IMR-90 (cell line): Measurements from ENCODE around the gene PRDM10. TPM values are rescaled to one million over a fixed set of nuclear protein-coding genes. Genes with fewer than 3 reads are reported as not detected.

Experiments
- ATAC-seq: fragments of 200-7000 bp; cut with Tn5 transposase; 2 replicates; pipeline ENCODE4 v1.9.1; 2020; ENCODE audit warnings: low read depth, mild to moderate bottlenecking, moderate library complexity
- BruUV-seq: library from RNA; stranded (reverse); fragments of 400-500 nt; replicated peaks from 2 replicates; lab custom pipeline; 2021; lab: Mats Ljungman, UMichigan
- CTCF ChIA-PET: fragments of 300-600 bp; formaldehyde crosslinking; extraction: SDS; loops from one replicate; lab custom pipeline; 2021; ENCODE audit warnings: antibody characterized with exemption; lab: Yijun Ruan, JAX
- POLR2A ChIA-PET: fragments of 300-600 bp; sonication (Branson Sonifier 250); formaldehyde crosslinking; loops from one replicate; lab custom pipeline; 2022; ENCODE audit warnings: antibody characterized with exemption; ENCODE audit not compliant: unreplicated experiment; lab: Charles Lee
- DNase-seq: peaks from one replicate; pipeline ENCODE4 v3.0.0; 2013
- H2AFZ ChIP-seq: replicated peaks from 2 replicates; pipeline ENCODE3; 2013; ENCODE audit warnings: low read length, mild to moderate bottlenecking; ENCODE audit not compliant: poor library complexity
- H2AK5ac ChIP-seq: 2 replicates; pipeline ENCODE4 v1.6.1; 2013; ENCODE audit warnings: low read depth, low read length, inconsistent platforms
- H2AK9ac ChIP-seq: replicated peaks from 2 replicates; pipeline ENCODE3; 2013; ENCODE audit warnings: mild to moderate bottlenecking, low read depth, low read length, moderate library complexity; ENCODE audit not compliant: poor library complexity
- H2BK120ac ChIP-seq: 2 replicates; pipeline ENCODE4 v1.6.1; 2013; ENCODE audit warnings: low read depth, low read length, inconsistent platforms
- H2BK15ac ChIP-seq: 3 replicates; pipeline ENCODE4 v1.6.1; 2013; ENCODE audit warnings: low read depth, low read length, inconsistent platforms
- H2BK20ac ChIP-seq: 2 replicates; pipeline ENCODE4 v1.6.1; 2013; ENCODE audit warnings: low read depth, mild to moderate bottlenecking, inconsistent platforms, low read length, moderate library complexity
- H2BK5ac ChIP-seq: 2 replicates; pipeline ENCODE4 v1.6.1; 2013; ENCODE audit warnings: mild to moderate bottlenecking, low read depth, low read length, inconsistent platforms; ENCODE audit not compliant: poor library complexity, severe bottlenecking
- H3K14ac ChIP-seq: replicated peaks from 2 replicates; pipeline ENCODE4 v1.6.1; 2013; ENCODE audit warnings: low read depth, low read length, inconsistent platforms
- H3K18ac ChIP-seq: 2 replicates; pipeline ENCODE4 v1.6.1; 2013; ENCODE audit warnings: low read depth, low read length, control low read depth
- H3K23ac ChIP-seq: 2 replicates; pipeline ENCODE4 v1.6.1; 2013; ENCODE audit warnings: low read depth, low read length, inconsistent platforms
- H3K27ac ChIP-seq: 2 replicates; pipeline ENCODE4 v1.5.1; 2013; ENCODE audit warnings: mild to moderate bottlenecking, control low read depth, low read length; ENCODE audit not compliant: insufficient read depth
- H3K27me3 ChIP-seq: 2 replicates; pipeline ENCODE4 v1.6.1; 2013; ENCODE audit warnings: low read length; ENCODE audit not compliant: control insufficient read depth, insufficient read depth
- H3K36me3 ChIP-seq: 2 replicates; pipeline ENCODE4 v1.6.1; 2013; ENCODE audit warnings: low read length, mixed read lengths; ENCODE audit not compliant: control insufficient read depth, insufficient read depth
- H3K4ac ChIP-seq: 2 replicates; pipeline ENCODE4 v1.6.1; 2013; ENCODE audit warnings: low read depth, low read length, inconsistent platforms
- H3K4me1 ChIP-seq: 2 replicates; pipeline ENCODE4 v1.6.1; 2013; ENCODE audit warnings: low read length, mixed read lengths; ENCODE audit not compliant: control insufficient read depth, insufficient read depth
- H3K4me2 ChIP-seq: 2 replicates; pipeline ENCODE4 v1.6.1; 2013; ENCODE audit warnings: low read depth, mild to moderate bottlenecking, control low read depth, low read length, moderate library complexity
- H3K4me3 ChIP-seq: 2 replicates; pipeline ENCODE4 v1.5.1; 2013; ENCODE audit warnings: low read depth, mild to moderate bottlenecking, control low read depth, low read length, moderate library complexity; ENCODE audit not compliant: insufficient read depth
- H3K56ac ChIP-seq: 2 replicates; pipeline ENCODE4 v1.6.1; 2013; ENCODE audit warnings: low read length, inconsistent platforms; ENCODE audit not compliant: insufficient read depth; ENCODE audit errors: extremely low read depth
- H3K79me1 ChIP-seq, 2 experiments: 2 replicates each; pipeline ENCODE4 v1.6.1; 2013; ENCODE audit warnings: low read length in 2 of 2, inconsistent platforms in 1 of 2, low read depth in 1 of 2
- H3K9ac ChIP-seq: 2 replicates; pipeline ENCODE4 v1.6.1; 2013; ENCODE audit warnings: low read depth, low read length, control low read depth
- H3K9me1 ChIP-seq: 2 replicates; pipeline ENCODE4 v1.6.1; 2013; ENCODE audit warnings: low read length, inconsistent platforms; ENCODE audit not compliant: insufficient read depth
- H3K9me3 ChIP-seq: 2 replicates; pipeline ENCODE4 v1.6.1; 2013; ENCODE audit warnings: low read length; ENCODE audit not compliant: control insufficient read depth, insufficient read depth
- H4K20me1 ChIP-seq: 2 replicates; pipeline ENCODE4 v1.6.1; 2013; ENCODE audit warnings: low read length, inconsistent platforms; ENCODE audit not compliant: insufficient read depth
- H4K5ac ChIP-seq: 2 replicates; pipeline ENCODE4 v1.6.1; 2013; ENCODE audit warnings: mild to moderate bottlenecking, low read depth, low read length, control low read depth
- H4K8ac ChIP-seq, 2 experiments: 2 replicates each; pipeline ENCODE4 v1.6.1; 2013; ENCODE audit warnings: low read depth in 2 of 2, low read length in 2 of 2, control low read depth in 1 of 2, inconsistent platforms in 1 of 2
- H4K91ac ChIP-seq: 2 replicates; pipeline ENCODE4 v1.6.1; 2013; ENCODE audit warnings: low read depth, low read length, inconsistent platforms; ENCODE audit not compliant: insufficient read depth
- BHLHE40 ChIP-seq: fragments of 150-350 bp; IDR thresholded peaks from 2 replicates; pipeline ENCODE4 v1.6.1; 2016; ENCODE audit warnings: mild to moderate bottlenecking, low read depth, low read length
- CEBPB ChIP-seq: IDR thresholded peaks from 2 replicates; pipeline ENCODE4 v1.6.1; 2012; ENCODE audit warnings: low read depth, low read length, improper control_type of control experiment
- CHD1 ChIP-seq: IDR thresholded peaks from 2 replicates; pipeline ENCODE4 v1.6.1; 2012; ENCODE audit warnings: low read depth, low read length, improper control_type of control experiment
- CTCF ChIP-seq: conservative IDR thresholded peaks from 2 replicates; pipeline ENCODE4 v1.5.1; 2012; ENCODE audit warnings: mild to moderate bottlenecking, low read depth, low read length, improper control_type of control experiment
- FOS ChIP-seq: fragments of 150-350 bp; IDR thresholded peaks from 2 replicates; pipeline ENCODE4 v1.6.1; 2016; ENCODE audit warnings: low read depth, low read length
- MAFK ChIP-seq: IDR thresholded peaks from 2 replicates; pipeline ENCODE4 v1.6.1; 2012; ENCODE audit warnings: low read depth, low read length, improper control_type of control experiment
- MAZ ChIP-seq: IDR thresholded peaks from 2 replicates; pipeline ENCODE4 v1.6.1; 2012; ENCODE audit warnings: low read depth, mild to moderate bottlenecking, low read length, improper control_type of control experiment, moderate library complexity, borderline replicate concordance
- MXI1 ChIP-seq: IDR thresholded peaks from 2 replicates; pipeline ENCODE4 v1.6.1; 2012; ENCODE audit warnings: low read depth, mild to moderate bottlenecking, low read length, moderate library complexity, borderline replicate concordance
- NFE2L2 ChIP-seq: fragments of 150-350 bp; IDR thresholded peaks from 2 replicates; pipeline ENCODE4 v1.6.1; 2016; ENCODE audit warnings: low read depth, mild to moderate bottlenecking, low read length
- POLR2A ChIP-seq: IDR thresholded peaks from 2 replicates; pipeline ENCODE4 v1.6.1; 2012; ENCODE audit warnings: mild to moderate bottlenecking, low read depth, low read length
- RAD21 ChIP-seq: IDR thresholded peaks from 2 replicates; pipeline ENCODE4 v1.6.1; 2012; ENCODE audit warnings: low read length, improper control_type of control experiment
- RCOR1 ChIP-seq: IDR thresholded peaks from 2 replicates; pipeline ENCODE4 v1.6.1; 2012; ENCODE audit warnings: mild to moderate bottlenecking, low read length, improper control_type of control experiment; ENCODE audit not compliant: insufficient replicate concordance
- SMC3 ChIP-seq: fragments of 150-350 bp; IDR thresholded peaks from 2 replicates; pipeline ENCODE4 v1.6.1; 2016; ENCODE audit warnings: low read depth, mild to moderate bottlenecking, antibody characterized with exemption, low read length, moderate library complexity
- WGBS, 2 experiments: methylation state at CpG; one replicate each; pipeline versions ENCODE4 v1.1.5 to v1.1.7; 2013; ENCODE audit warnings: missing lambda C conversion rate in 2 of 2; ENCODE audit not compliant: insufficient read length in 1 of 2; ENCODE audit errors: extremely low coverage in 2 of 2; 5-methylcytosine and 5-hydroxymethylcytosine counted together
- dilution Hi-C: fragments of 300-500 bp; cut with HindIII; formaldehyde crosslinking; loops from one replicate; pipeline ENCODE4 v1.14.3; 2018; ENCODE audit warnings: low sequenced_read_pairs; ENCODE audit not compliant: unreplicated experiment
- in situ Hi-C: fragments of 300-500 bp; cut with MboI; formaldehyde crosslinking; loops from 3 replicates; pipeline ENCODE4 v1.14.3; 2019; ENCODE audit warnings: low sequenced_read_pairs, inconsistent platforms, mixed read lengths
- intact Hi-C: fragments of 100-400 bp; cut with micrococcal nuclease; formaldehyde crosslinking; loops from 2 replicates; pipeline ENCODE4 v1.10.0; 2022
- polyA plus RNA-seq, 3 experiments: library from polyadenylated mRNA; depleted of rRNA; stranded (reverse); fragments of >200 nt; gene quantifications; 2 replicates each; pipeline ENCODE4 v1.2.3, GENCODE V29; 2012; ENCODE audit warnings: low replicate concordance in 1 of 3
- total RNA-seq: library from RNA; depleted of rRNA; stranded (reverse); fragments of >200 nt; gene quantifications from 2 replicates; pipeline ENCODE4 v1.2.3, GENCODE V29; 2012

Gene PRDM10
- total and polyA plus RNA-seq, 2 of the 4 experiments (the other 2 are of a cell fraction): 3.1 to 6.5 TPM

GRCh38 chr11:129855086-129855485 lies 147.5 kb downstream of the PRDM10 start (continued):
- no peak for TF ChIP-seq CTCF
- no peak for TF ChIP-seq POLR2A
- no peak for TF ChIP-seq RCOR1

- H3K9ac ChIP-seq: no peak overlapping the region
- no peak overlapping the region for H3K18ac ChIP-seq
- H3K14ac ChIP-seq: no peak overlapping the region
- DNase-seq (no peak), ATAC-seq (peak; percentile 36; the same call in 1 of the 2 replicates)
- no peak overlapping the region for H4K8ac ChIP-seq
- no peak overlapping the region for H4K5ac ChIP-seq
- no peak overlapping the region for H3K23ac ChIP-seq
- 0 out of 2 replicates have a peak overlapping the region, but pooled peaks have one; percentile 32 for H4K91ac ChIP-seq
- WGBS, 2 experiments: no CpG with 5 or more reads among the region's 7 CpGs
- H3K9me3 ChIP-seq: no peaks in the 10 kb centered on the region
- ChIA-PET POLR2A (no interaction called here), CTCF (no interaction called here)
- H2BK5ac ChIP-seq: no peak overlapping the region
- H3K36me3 ChIP-seq: peaks cover 2% of the 10 kb centered on the region; the same call in 1 of the 2 replicates
- peaks cover 3% of the 10 kb centered on the region; the same call in 1 of the 2 replicates for H3K9me1 ChIP-seq
- H3K4me3 ChIP-seq: no peak overlapping the region
- H2BK120ac ChIP-seq: no peak overlapping the region
- H3K79me1 ChIP-seq: no peaks in the 10 kb centered on the region
- no TSS peak for BruUV-seq
- H3K4me1 ChIP-seq: peaks cover 5% of the 10 kb centered on the region; the same call in 1 of the 2 replicates
- H3K27me3 ChIP-seq: peaks cover 16% of the 10 kb centered on the region
- H2AFZ ChIP-seq: no peak overlapping the region
- in situ Hi-C loops: no loop called here
- peak overlapping the region; percentile 3 for H2AK9ac ChIP-seq
- dilution Hi-C loops: no loop called here
- peak overlapping the region; percentile 15; the same call in 1 of the 2 replicates for H3K4ac ChIP-seq
- no peak overlapping the region for H2BK20ac ChIP-seq
- no peak overlapping the region for H3K27ac ChIP-seq
- H4K20me1 ChIP-seq: no peaks in the 10 kb centered on the region
- peak overlapping the region; percentile 11; the same call in 1 of the 2 replicates for H3K4me2 ChIP-seq
- intact Hi-C loops: no loop called here
- H2AK5ac ChIP-seq: no peak overlapping the region
- no peak overlapping the region for H2BK15ac ChIP-seq
- H3K56ac ChIP-seq: no peak overlapping the region
- TF ChIP-seq CHD1 (no peak), SMC3 (no peak), NFE2L2 (no peak), CEBPB (no peak), MXI1 (no peak), MAFK (no peak), FOS (no peak), RAD21 (no peak), CTCF (no peak), BHLHE40 (no peak), MAZ (no peak)
Measured at GRCh38 chr11:129854232-129854805, 148.3 kb downstream of the PRDM10 start.
